Fibroblast of peridontal ligament (primary cell): ENCODE results near the gene ARHGAP21.
"Not testable (repeated sequence)": the region's sequence is repeated elsewhere in the genome, so short reads cannot be mapped to it uniquely, and the experiment has no call there.

Experiments used
- DNase-seq: peaks from one replicate; pipeline ENCODE4 v3.0.0-alpha.2; 2010; ENCODE audit errors: extremely low read depth

The ARHGAP21 gene

GRCh38 chr10:24642921-24643678 is 80.6 kb downstream of the ARHGAP21 start:
- DNase-seq = peak; percentile 94

GRCh38 chr10:24639124-24639523 is 84.6 kb downstream of the ARHGAP21 start:
- no peak for DNase-seq

DNA sequence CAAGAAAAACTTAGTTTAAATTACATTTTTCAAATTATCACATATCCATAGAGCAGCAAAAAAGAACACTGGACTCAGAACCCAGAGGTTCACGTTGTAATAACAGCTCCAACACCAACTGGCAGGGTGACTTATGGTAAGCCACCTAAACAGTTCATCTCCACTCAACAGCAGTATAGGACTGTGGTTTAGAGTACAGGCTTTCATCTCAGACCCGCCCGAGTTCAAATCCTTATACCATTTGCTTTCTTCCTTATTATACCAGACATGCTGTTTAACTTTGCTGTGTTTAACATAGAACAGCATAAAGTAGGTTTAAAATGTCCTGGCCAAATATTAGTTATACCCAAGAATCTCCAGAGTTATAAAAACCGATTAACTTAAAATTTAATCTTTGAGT is 97.9 kb downstream of the ARHGAP21 start:
- DNase-seq = no peak

GRCh38 chr10:24623383-24623782 is 100.3 kb downstream of the ARHGAP21 start:
- no peak for DNase-seq

DNA sequence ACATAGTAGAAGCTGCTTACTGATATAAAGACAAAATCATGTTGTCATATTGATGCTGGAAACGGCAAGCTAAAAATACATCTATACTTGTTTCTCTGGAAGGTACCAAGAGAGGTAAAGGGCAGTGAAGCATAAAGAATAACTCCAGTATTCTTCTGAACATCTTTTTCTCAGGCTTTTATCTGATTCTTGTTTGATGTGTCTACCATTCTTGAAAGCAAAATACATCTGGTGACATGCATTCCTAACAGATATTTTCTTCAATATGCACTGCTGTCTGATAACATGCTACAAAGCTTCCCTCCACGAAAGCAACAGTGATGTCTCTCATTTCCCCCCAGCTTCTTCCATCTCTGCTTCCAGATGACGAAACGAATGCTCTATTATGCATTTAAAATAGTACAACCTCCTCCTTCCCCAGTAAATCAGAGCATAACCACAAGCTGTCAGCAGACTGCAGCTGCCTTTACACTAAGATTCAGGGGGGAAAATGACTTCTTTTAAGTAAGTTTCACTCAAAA is 100.8 kb downstream of the ARHGAP21 start:
- DNase-seq = peak; percentile 48

GRCh38 chr10:24621035-24621795 is 102.5 kb downstream of the ARHGAP21 start:
- not testable (repeated sequence) for DNase-seq

- DNase-seq = not testable (repeated sequence)
Observed at GRCh38 chr10:24619994-24620310, 103.7 kb downstream of the ARHGAP21 start.

GRCh38 chr10:24619291-24619993 is 104.2 kb downstream of the ARHGAP21 start:
- not testable (repeated sequence) for DNase-seq

GRCh38 chr10:24618401-24618800 is 105.3 kb downstream of the ARHGAP21 start:
- no peak for DNase-seq

- DNase-seq = peak; percentile 46
Observed at GRCh38 chr10:24617771-24618396, 105.8 kb downstream of the ARHGAP21 start.

- no peak for DNase-seq
Observed at GRCh38 chr10:24616536-24616935, 107.2 kb downstream of the ARHGAP21 start.

DNA sequence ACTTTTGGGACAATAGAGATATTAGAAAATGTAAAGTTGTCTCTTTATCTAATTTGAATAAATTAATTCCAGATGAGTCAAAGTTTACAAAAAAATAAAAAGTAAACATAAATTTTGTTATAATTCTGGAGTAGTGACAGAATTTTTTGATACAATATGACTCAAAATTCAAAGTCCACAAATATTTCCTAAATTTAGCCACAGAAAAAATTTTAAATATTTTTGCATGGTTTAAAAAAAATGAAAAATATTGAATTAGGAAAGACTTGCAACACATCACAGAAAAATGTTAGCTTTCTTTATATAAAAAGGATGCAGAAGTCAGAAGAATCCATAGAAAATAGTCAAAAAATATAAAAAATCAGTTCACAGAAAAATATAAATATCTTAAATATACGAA is 117.7 kb downstream of the ARHGAP21 start:
- no peak for DNase-seq

GRCh38 chr10:24605141-24605540 is 118.5 kb downstream of the ARHGAP21 start:
- DNase-seq = no peak

DNA sequence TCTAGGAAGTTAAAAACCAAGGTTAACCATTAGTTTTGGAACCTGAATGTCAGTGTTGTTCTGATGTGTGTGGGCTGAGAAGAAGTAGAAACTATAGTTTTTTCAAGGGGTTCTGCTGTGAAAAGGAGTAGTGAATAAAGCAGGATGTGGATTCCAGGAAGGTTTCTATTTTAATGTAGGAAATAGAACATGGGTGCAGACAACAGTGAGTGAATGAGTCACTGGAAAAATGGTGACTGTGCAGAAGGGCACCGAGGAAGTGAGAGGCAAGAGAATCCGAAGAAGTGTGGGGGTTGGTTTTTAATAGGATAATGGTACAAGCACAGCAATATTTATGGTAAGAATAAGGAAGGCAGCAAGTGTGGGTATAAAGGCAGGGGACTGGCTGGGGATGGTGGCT is 120.4 kb downstream of the ARHGAP21 start:
- peak; percentile 20 for DNase-seq

- DNase-seq = no peak
Observed at GRCh38 chr10:24597961-24598360, 125.7 kb downstream of the ARHGAP21 start.

GRCh38 chr10:24597426-24597825 is 126.3 kb downstream of the ARHGAP21 start:
- peak; percentile 11 for DNase-seq

- DNase-seq = no peak
Observed at GRCh38 chr10:24596217-24596930, 127.3 kb downstream of the ARHGAP21 start.

- no peak for DNase-seq
Observed at GRCh38 chr10:24590697-24591457, 132.8 kb downstream of the ARHGAP21 start.

- DNase-seq = no peak
Observed at GRCh38 chr10:24589265-24589664, 134.4 kb downstream of the ARHGAP21 start.

DNA sequence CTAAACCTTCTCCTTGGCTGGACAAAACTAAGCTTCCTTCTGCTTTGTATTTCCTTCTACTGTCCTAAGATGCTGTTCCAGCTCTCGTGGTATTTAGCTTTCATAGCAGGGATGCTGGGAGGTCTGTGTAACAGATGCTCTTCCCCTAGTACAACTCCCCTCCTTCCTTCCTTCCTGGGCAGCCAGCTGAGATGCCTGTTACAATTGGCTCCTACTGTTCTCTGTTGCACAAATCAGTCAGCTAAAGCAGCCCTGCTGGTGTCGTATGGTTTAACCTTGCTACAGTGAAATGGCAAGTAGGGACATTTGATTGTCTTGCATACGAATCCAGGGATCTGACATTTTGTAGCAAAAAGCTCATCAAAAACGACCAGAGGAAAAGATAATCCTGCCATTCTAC is 143.8 kb downstream of the ARHGAP21 start:
- DNase-seq = no peak

DNA sequence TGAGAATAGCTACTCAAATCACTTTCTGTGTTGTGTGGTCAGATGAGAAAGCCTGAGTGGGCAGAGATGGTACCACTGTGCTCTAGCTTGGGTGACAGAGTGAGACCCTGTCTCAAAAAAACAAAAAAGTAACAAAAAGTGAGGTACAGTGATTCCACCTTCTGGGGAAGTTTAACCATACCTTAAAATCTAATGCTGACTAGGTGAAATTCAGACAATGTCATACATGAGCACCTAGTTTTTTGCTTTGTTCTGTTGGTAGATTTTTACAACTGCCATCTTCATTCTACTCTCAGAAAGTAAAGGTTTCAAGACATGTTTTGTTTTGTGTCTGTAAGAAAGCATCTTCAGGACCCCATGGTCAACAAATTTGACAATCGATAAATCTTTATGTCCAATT is 144.2 kb downstream of the ARHGAP21 start:
- no peak for DNase-seq
